ENCODE measurements around the gene SSH2.

Gene SSH2

DNA sequence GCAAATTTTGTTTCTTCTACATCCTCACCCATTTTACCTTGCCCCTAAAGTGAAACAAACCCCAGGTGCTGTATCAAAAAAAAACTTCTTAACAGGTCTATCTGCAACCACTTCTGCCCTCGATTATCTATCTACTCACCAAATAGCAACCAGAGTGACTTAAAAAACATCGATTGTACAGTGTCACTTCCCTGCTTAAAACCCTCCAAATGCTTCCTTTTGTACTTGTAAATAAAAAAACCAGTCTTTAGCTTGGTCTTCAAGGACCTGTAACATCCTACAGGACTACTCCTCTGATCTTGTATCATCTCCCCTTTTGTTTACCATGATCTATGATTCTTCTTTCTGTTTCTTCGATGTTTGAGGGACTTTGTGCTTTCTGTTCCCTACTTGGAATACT, 224.6 kb downstream of the SSH2 start:
- Histone ChIP-seq H3K4me2 (ENCODE audit: insufficient read depth, low read length) (no peak overlapping the region), H3K4me3 (ENCODE audit: low read depth in 1 of 2, low read length in 2 of 2) (no peak overlapping the region), H3K9ac (ENCODE audit: low read depth, low read length) (no peak overlapping the region), H3K36me3 (ENCODE audit: insufficient read depth, low read length) (peaks cover 13% of the 10 kb centered on the region), H3K27ac (ENCODE audit: low read length) (peak overlapping the region; percentile 82), H3K79me2 (ENCODE audit: insufficient read depth, low read length) (peaks cover 4% of the 10 kb centered on the region; the same call in 1 of the 2 replicates), H3K4me1 (ENCODE audit: insufficient read depth, low read length) (peaks cover 28% of the 10 kb centered on the region), H3K27me3 (ENCODE audit: insufficient read depth, low read length, poor library complexity) (no peaks in the 10 kb centered on the region), H3K9me3 (ENCODE audit: insufficient read depth, low read length, severe bottlenecking) (no peaks in the 10 kb centered on the region), H2AFZ (ENCODE audit: low read depth, low read length) (no peak overlapping the region), H4K20me1 (ENCODE audit: insufficient read depth, low read length) (no peaks in the 10 kb centered on the region)
- DNase-seq (no peak), ATAC-seq (ENCODE audit: insufficient read depth, low read depth) (no peak)
- no peak for TF ChIP-seq EZH2 (IDR thresholded peaks at IDR 0.05; ENCODE audit: borderline replicate concordance, low read depth, low read length, severe bottlenecking)
- no peak for TF ChIP-seq CTCF (IDR thresholded peaks at IDR 0.05; ENCODE audit: borderline replicate concordance, extremely low read depth, low read length, poor library complexity, severe bottlenecking)

- H2AFZ ChIP-seq (ENCODE audit: low read depth, low read length) = no peak overlapping the region
- H3K79me2 ChIP-seq (ENCODE audit: insufficient read depth, low read length) = peaks cover 1% of the 10 kb centered on the region; the same call in 1 of the 2 replicates
- no peak overlapping the region for H3K4me3 ChIP-seq (ENCODE audit: low read depth in 1 of 2, low read length in 2 of 2)
- no peak for TF ChIP-seq EZH2 (IDR thresholded peaks at IDR 0.05; ENCODE audit: borderline replicate concordance, low read depth, low read length, severe bottlenecking)
- no peak for TF ChIP-seq CTCF (IDR thresholded peaks at IDR 0.05; ENCODE audit: borderline replicate concordance, extremely low read depth, low read length, poor library complexity, severe bottlenecking)
- H3K27me3 ChIP-seq (ENCODE audit: insufficient read depth, low read length, poor library complexity) = no peaks in the 10 kb centered on the region
- no peaks in the 10 kb centered on the region for H4K20me1 ChIP-seq (ENCODE audit: insufficient read depth, low read length)
- H3K9me3 ChIP-seq (ENCODE audit: insufficient read depth, low read length, severe bottlenecking) = no peaks in the 10 kb centered on the region
- H3K9ac ChIP-seq (ENCODE audit: low read depth, low read length) = no peak overlapping the region
- H3K4me2 ChIP-seq (ENCODE audit: insufficient read depth, low read length) = no peak overlapping the region
- no peak for DNase-seq
- no peak for ATAC-seq (ENCODE audit: insufficient read depth, low read depth)
- H3K27ac ChIP-seq (ENCODE audit: low read length) = no peak overlapping the region
- no peaks in the 10 kb centered on the region for H3K4me1 ChIP-seq (ENCODE audit: insufficient read depth, low read length)
- H3K36me3 ChIP-seq (ENCODE audit: insufficient read depth, low read length) = peaks cover 27% of the 10 kb centered on the region
These were observed 230.7 kb downstream of the SSH2 start for GRCh38 chr17:29699283-29699682.

- Histone ChIP-seq H4K20me1 (ENCODE audit: insufficient read depth, low read length) (no peaks in the 10 kb centered on the region), H3K79me2 (ENCODE audit: insufficient read depth, low read length) (no peaks in the 10 kb centered on the region), H3K4me1 (ENCODE audit: insufficient read depth, low read length) (no peaks in the 10 kb centered on the region), H3K9me3 (ENCODE audit: insufficient read depth, low read length, severe bottlenecking) (no peaks in the 10 kb centered on the region), H3K36me3 (ENCODE audit: insufficient read depth, low read length) (peaks cover 27% of the 10 kb centered on the region), H3K27me3 (ENCODE audit: insufficient read depth, low read length, poor library complexity) (no peaks in the 10 kb centered on the region), H3K9ac (ENCODE audit: low read depth, low read length) (no peak overlapping the region), H2AFZ (ENCODE audit: low read depth, low read length) (no peak overlapping the region), H3K27ac (ENCODE audit: low read length) (no peak overlapping the region), H3K4me2 (ENCODE audit: insufficient read depth, low read length) (no peak overlapping the region), H3K4me3 (ENCODE audit: low read depth in 1 of 2, low read length in 2 of 2) (no peak overlapping the region)
- ATAC-seq (ENCODE audit: insufficient read depth, low read depth) (no peak), DNase-seq (no peak)
- TF ChIP-seq CTCF (IDR thresholded peaks at IDR 0.05; ENCODE audit: borderline replicate concordance, extremely low read depth, low read length, poor library complexity, severe bottlenecking) = no peak
- TF ChIP-seq EZH2 (IDR thresholded peaks at IDR 0.05; ENCODE audit: borderline replicate concordance, low read depth, low read length, severe bottlenecking) = no peak
These were observed 231.2 kb downstream of the SSH2 start for GRCh38 chr17:29698837-29699236.
